SHP77 (cell line): ENCODE data around the gene PGM5.
A peak's percentile ranks its signal among the peaks of the same experiment; 100 is the strongest.
"Not testable (repeated sequence)": the region's sequence is repeated elsewhere in the genome, so short reads cannot be mapped to it uniquely, and the experiment has no call there.

ENCODE experiments used
- DNase-seq, 2 experiments: peaks; one replicate each; lab custom pipeline; 2025; lab: John Stamatoyannopoulos, UW

Gene PGM5

GRCh38 chr9:68377723-68378122 is 21.3 kb downstream of the PGM5 start:
- not testable (repeated sequence) for DNase-seq

GRCh38 chr9:68383894-68384293 is 27.5 kb downstream of the PGM5 start:
- DNase-seq: not testable (repeated sequence)

- DNase-seq: not testable (repeated sequence)
These were observed 33.1 kb downstream of the PGM5 start for GRCh38 chr9:68389558-68389957.

- DNase-seq: not testable (repeated sequence)
These were observed 34.3 kb downstream of the PGM5 start for GRCh38 chr9:68390737-68391136.

GRCh38 chr9:68396411-68397094 is 40.1 kb downstream of the PGM5 start:
- DNase-seq: not testable (repeated sequence)

- DNase-seq: not testable (repeated sequence)
These were observed 40.6 kb downstream of the PGM5 start for GRCh38 chr9:68397095-68397423.

GRCh38 chr9:68397796-68398195 is 41.4 kb downstream of the PGM5 start:
- DNase-seq: not testable (repeated sequence)

GRCh38 chr9:68398324-68398723 is 41.9 kb downstream of the PGM5 start:
- DNase-seq: not testable (repeated sequence)

- DNase-seq: not testable (repeated sequence)
These were observed 48.2 kb downstream of the PGM5 start for GRCh38 chr9:68404421-68405185.

GRCh38 chr9:68411865-68412264 is 55.5 kb downstream of the PGM5 start:
- not testable (repeated sequence) for DNase-seq

- DNase-seq: not testable (repeated sequence)
These were observed 56.3 kb downstream of the PGM5 start for GRCh38 chr9:68412754-68413153.

GRCh38 chr9:68415065-68415464 is 58.7 kb downstream of the PGM5 start:
- DNase-seq: not testable (repeated sequence)

- DNase-seq: peak in 1 of 2 experiments; percentile 7
These were observed 60.6 kb downstream of the PGM5 start for GRCh38 chr9:68416936-68417564.

GRCh38 chr9:68417762-68418161 is 61.4 kb downstream of the PGM5 start:
- no peak for DNase-seq

GRCh38 chr9:68418259-68418845 is 61.9 kb downstream of the PGM5 start:
- no peak for DNase-seq

- no peak for DNase-seq
These were observed 63.5 kb downstream of the PGM5 start for GRCh38 chr9:68419901-68420300.

GRCh38 chr9:68426755-68427154 is 70.3 kb downstream of the PGM5 start:
- DNase-seq: no peak

- no peak for DNase-seq
These were observed 71.0 kb downstream of the PGM5 start for GRCh38 chr9:68427216-68427977.

GRCh38 chr9:68428481-68428880 is 72.1 kb downstream of the PGM5 start:
- DNase-seq: no peak

GRCh38 chr9:68429631-68430030 is 73.2 kb downstream of the PGM5 start:
- DNase-seq: no peak

GRCh38 chr9:68431307-68431706 is 74.9 kb downstream of the PGM5 start:
- DNase-seq: no peak
